ENCODE data around the gene AASS.

DNA sequence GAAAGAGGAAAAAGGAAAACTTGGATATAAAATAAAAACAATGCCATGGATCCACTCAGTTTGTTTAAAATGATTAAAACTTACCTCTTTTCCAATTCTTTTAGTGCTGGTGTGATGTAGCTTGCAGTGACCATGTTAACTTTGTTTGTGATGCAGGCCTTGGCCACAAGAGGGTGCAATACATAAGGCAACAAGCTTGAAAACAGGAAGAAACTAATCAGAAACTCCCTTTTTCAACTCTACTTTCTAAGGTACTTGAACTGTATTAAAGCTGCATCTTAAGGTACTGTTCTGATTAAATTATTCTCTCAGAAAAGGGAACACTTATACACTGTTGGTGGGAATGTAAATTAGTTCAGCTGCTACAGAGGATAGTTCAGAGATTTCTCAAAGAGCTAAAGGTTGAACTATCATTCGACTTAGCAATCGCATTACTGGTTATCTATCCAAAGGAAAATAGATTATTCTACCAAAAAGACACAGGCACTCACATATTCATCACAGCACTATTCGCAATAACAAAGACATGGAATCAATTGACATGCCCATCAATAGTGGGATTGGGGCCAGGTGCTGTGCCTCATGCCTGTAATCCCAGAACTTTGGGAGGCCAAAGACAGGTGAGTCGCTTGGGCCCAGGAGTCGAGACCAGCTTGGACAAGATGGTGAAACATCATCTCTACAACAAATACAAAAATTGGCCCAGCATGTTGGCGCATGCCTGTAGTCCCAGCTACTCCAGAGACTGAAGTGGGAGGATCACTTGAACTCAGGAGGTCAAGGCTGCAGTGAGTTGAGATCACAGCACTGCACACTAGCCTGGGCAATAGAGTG, 50.9 kb downstream of the AASS start:
- TF ChIP-seq, protein P1, sequence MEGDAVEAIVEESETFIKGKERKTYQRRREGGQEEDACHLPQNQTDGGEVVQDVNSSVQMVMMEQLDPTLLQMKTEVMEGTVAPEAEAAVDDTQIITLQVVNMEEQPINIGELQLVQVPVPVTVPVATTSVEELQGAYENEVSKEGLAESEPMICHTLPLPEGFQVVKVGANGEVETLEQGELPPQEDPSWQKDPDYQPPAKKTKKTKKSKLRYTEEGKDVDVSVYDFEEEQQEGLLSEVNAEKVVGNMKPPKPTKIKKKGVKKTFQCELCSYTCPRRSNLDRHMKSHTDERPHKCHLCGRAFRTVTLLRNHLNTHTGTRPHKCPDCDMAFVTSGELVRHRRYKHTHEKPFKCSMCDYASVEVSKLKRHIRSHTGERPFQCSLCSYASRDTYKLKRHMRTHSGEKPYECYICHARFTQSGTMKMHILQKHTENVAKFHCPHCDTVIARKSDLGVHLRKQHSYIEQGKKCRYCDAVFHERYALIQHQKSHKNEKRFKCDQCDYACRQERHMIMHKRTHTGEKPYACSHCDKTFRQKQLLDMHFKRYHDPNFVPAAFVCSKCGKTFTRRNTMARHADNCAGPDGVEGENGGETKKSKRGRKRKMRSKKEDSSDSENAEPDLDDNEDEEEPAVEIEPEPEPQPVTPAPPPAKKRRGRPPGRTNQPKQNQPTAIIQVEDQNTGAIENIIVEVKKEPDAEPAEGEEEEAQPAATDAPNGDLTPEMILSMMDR (tag by site-specific recombination; IDR thresholded peaks at IDR 0.05) = no peak; the same call in 1 of the 2 replicates
- no peak for TF ChIP-seq BCL11A (tag by site-specific recombination; IDR thresholded peaks at IDR 0.05; ENCODE audit: low read depth)
- TF ChIP-seq ZNF626 (tag by site-specific recombination; IDR thresholded peaks at IDR 0.05) = no peak
- TF ChIP-seq YY1 (tag by site-specific recombination; IDR thresholded peaks at IDR 0.05) = no peak
